ENCODE results near the gene WNT9A. TPM values are rescaled to one million over a fixed set of nuclear protein-coding genes. Genes with fewer than 3 reads are reported as not detected.
"Not testable (repeated sequence)": the region's sequence is repeated elsewhere in the genome, so short reads cannot be mapped to it uniquely, and the experiment has no call there.

The WNT9A gene
- total and polyA plus RNA-seq, 2 of the 4 experiments (the other 2 are of a cell fraction): 0.18 to 0.36 TPM

- H2BK15ac ChIP-seq (ENCODE audit: low read depth, low read length); H3K4ac ChIP-seq (ENCODE audit: low read depth, low read length); H2BK5ac ChIP-seq (ENCODE audit: low read depth, low read length, poor library complexity, severe bottlenecking); in situ Hi-C loops (cut with MboI; ENCODE audit: low sequenced_read_pairs); H3K36me3 ChIP-seq (ENCODE audit: control insufficient read depth, insufficient read depth, low read length); POLR2A ChIA-PET (ENCODE audit: unreplicated experiment); H2AK9ac ChIP-seq (replicated peaks; ENCODE audit: low read depth, low read length, poor library complexity); H3K9ac ChIP-seq (ENCODE audit: low read depth, low read length); H4K8ac ChIP-seq (ENCODE audit: low read depth in 2 of 2, low read length in 2 of 2); H3K9me1 ChIP-seq (ENCODE audit: insufficient read depth, low read length); H3K4me1 ChIP-seq (ENCODE audit: control insufficient read depth, insufficient read depth, low read length); H3K4me3 ChIP-seq (ENCODE audit: insufficient read depth, low read depth, low read length); H4K91ac ChIP-seq (ENCODE audit: insufficient read depth, low read depth, low read length); H3K14ac ChIP-seq (replicated peaks; ENCODE audit: low read depth, low read length); H3K4me2 ChIP-seq (ENCODE audit: low read depth, low read length); dilution Hi-C loops (cut with HindIII; ENCODE audit: low sequenced_read_pairs, unreplicated experiment); H3K56ac ChIP-seq (ENCODE audit: extremely low read depth, insufficient read depth, low read length); H2BK20ac ChIP-seq (ENCODE audit: low read depth, low read length); H2BK120ac ChIP-seq (ENCODE audit: low read depth, low read length); H4K20me1 ChIP-seq (ENCODE audit: insufficient read depth, low read length); H3K18ac ChIP-seq (ENCODE audit: low read depth, low read length); BruUV-seq (replicated peaks); H3K27me3 ChIP-seq (ENCODE audit: control insufficient read depth, insufficient read depth, low read length); H4K5ac ChIP-seq (ENCODE audit: low read depth, low read length); H3K9me3 ChIP-seq (ENCODE audit: control insufficient read depth, insufficient read depth, low read length); H3K23ac ChIP-seq (ENCODE audit: low read depth, low read length); DNase-seq; H2AK5ac ChIP-seq (ENCODE audit: low read depth, low read length); H2AFZ ChIP-seq (replicated peaks; ENCODE audit: low read length, poor library complexity); intact Hi-C loops (cut with micrococcal nuclease); H3K79me1 ChIP-seq (ENCODE audit: low read depth in 1 of 2, low read length in 2 of 2); H3K27ac ChIP-seq (ENCODE audit: insufficient read depth, low read length); ATAC-seq (ENCODE audit: low read depth): not testable (repeated sequence)
- CTCF ChIA-PET: interaction anchor here (0.6 kb wide), 1 partner anchor 15 kb away, joined by 3 read pairs; no protein-coding TSS in a partner anchor
- no CpG with 5 or more reads among the region's 5 CpGs for WGBS, 2 experiments (ENCODE audit: extremely low coverage in 2 of 2, insufficient read length in 1 of 2)
- 0 out of 2 replicates have a peak, but pooled peaks have one; percentile 0 for TF ChIP-seq CTCF (conservative IDR thresholded peaks at IDR 0.05; ENCODE audit: low read depth, low read length)
Observed at GRCh38 chr1:227967815-227968214, 20.1 kb upstream of the WNT9A start.

- H3K4ac ChIP-seq (ENCODE audit: low read depth, low read length); H4K8ac ChIP-seq (ENCODE audit: low read depth in 2 of 2, low read length in 2 of 2); H3K27ac ChIP-seq (ENCODE audit: insufficient read depth, low read length); H3K9ac ChIP-seq (ENCODE audit: low read depth, low read length); H3K4me1 ChIP-seq (ENCODE audit: control insufficient read depth, insufficient read depth, low read length); H4K91ac ChIP-seq (ENCODE audit: insufficient read depth, low read depth, low read length); intact Hi-C loops (cut with micrococcal nuclease); H2BK120ac ChIP-seq (ENCODE audit: low read depth, low read length); H2AFZ ChIP-seq (replicated peaks; ENCODE audit: low read length, poor library complexity); in situ Hi-C loops (cut with MboI; ENCODE audit: low sequenced_read_pairs); dilution Hi-C loops (cut with HindIII; ENCODE audit: low sequenced_read_pairs, unreplicated experiment); H2AK5ac ChIP-seq (ENCODE audit: low read depth, low read length); H2AK9ac ChIP-seq (replicated peaks; ENCODE audit: low read depth, low read length, poor library complexity); H3K14ac ChIP-seq (replicated peaks; ENCODE audit: low read depth, low read length); H3K36me3 ChIP-seq (ENCODE audit: control insufficient read depth, insufficient read depth, low read length); H3K9me3 ChIP-seq (ENCODE audit: control insufficient read depth, insufficient read depth, low read length); H3K27me3 ChIP-seq (ENCODE audit: control insufficient read depth, insufficient read depth, low read length); POLR2A ChIA-PET (ENCODE audit: unreplicated experiment); H3K23ac ChIP-seq (ENCODE audit: low read depth, low read length); CTCF ChIA-PET; H3K4me3 ChIP-seq (ENCODE audit: insufficient read depth, low read depth, low read length); H3K4me2 ChIP-seq (ENCODE audit: low read depth, low read length); H2BK5ac ChIP-seq (ENCODE audit: low read depth, low read length, poor library complexity, severe bottlenecking); H3K56ac ChIP-seq (ENCODE audit: extremely low read depth, insufficient read depth, low read length); H4K5ac ChIP-seq (ENCODE audit: low read depth, low read length); ATAC-seq (ENCODE audit: low read depth); H3K79me1 ChIP-seq (ENCODE audit: low read depth in 1 of 2, low read length in 2 of 2); H4K20me1 ChIP-seq (ENCODE audit: insufficient read depth, low read length); BruUV-seq (replicated peaks); H2BK20ac ChIP-seq (ENCODE audit: low read depth, low read length); H3K9me1 ChIP-seq (ENCODE audit: insufficient read depth, low read length); H3K18ac ChIP-seq (ENCODE audit: low read depth, low read length); H2BK15ac ChIP-seq (ENCODE audit: low read depth, low read length): not testable (repeated sequence)
- DNase-seq: peak; percentile 40
- no CpG with 5 or more reads among the region's 2 CpGs for WGBS, 2 experiments (ENCODE audit: extremely low coverage in 2 of 2, insufficient read length in 1 of 2)
Observed at GRCh38 chr1:227966733-227967132, 19.0 kb upstream of the WNT9A start.
